Embryonic facial prominence (tissue), 1 donor: ENCODE data around the gene ECE1.
"Not testable (repeated sequence)": the region's sequence is repeated elsewhere in the genome, so short reads cannot be mapped to it uniquely, and the experiment has no call there.

Experiments
- DNase-seq: peaks from one replicate; pipeline ENCODE4 v3.0.0-alpha.2; 2016; ENCODE audit errors: extremely low spot score

ECE1 gene

DNA sequence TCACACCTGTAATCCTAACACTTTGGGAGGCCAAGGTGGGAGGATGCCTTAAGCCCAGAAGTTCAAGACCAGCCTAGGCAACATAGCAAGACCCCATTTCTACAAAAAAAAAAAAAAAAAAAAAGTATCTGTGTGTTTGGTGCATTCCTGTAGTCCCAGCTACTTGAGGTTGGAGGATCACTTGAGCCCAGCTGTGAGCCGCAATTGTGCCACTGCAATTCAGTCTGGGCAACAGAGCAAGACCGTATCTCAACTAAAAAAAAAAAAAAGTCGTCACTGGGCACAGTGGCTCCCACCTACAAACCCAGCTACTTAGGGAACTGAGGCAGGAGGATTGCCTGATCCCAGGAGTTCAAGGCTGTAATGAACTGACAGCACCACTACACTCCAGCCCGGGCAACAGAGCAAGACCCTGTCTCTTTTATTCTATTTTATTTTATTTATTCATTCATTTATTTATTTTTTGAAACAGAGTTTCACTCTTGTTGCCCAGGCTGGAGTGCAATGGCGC is 105.0 kb downstream of the ECE1 start:
- no peak for DNase-seq

- DNase-seq = no peak
Measured at GRCh38 chr1:21184276-21184675, 106.0 kb downstream of the ECE1 start.

- no peak for DNase-seq
Measured at GRCh38 chr1:21182181-21182731, 108.0 kb downstream of the ECE1 start.

GRCh38 chr1:21178271-21178670 is 112.0 kb downstream of the ECE1 start:
- not testable (repeated sequence) for DNase-seq

GRCh38 chr1:21176586-21177555 is 113.4 kb downstream of the ECE1 start, which contains the start of gene EIF4G3:
TSS of gene EIF4G3 (minus strand) at chr1:21176897. CDS start at chr1:21002742, 174,155 bp downstream.
- peak; percentile 96 for DNase-seq

DNA sequence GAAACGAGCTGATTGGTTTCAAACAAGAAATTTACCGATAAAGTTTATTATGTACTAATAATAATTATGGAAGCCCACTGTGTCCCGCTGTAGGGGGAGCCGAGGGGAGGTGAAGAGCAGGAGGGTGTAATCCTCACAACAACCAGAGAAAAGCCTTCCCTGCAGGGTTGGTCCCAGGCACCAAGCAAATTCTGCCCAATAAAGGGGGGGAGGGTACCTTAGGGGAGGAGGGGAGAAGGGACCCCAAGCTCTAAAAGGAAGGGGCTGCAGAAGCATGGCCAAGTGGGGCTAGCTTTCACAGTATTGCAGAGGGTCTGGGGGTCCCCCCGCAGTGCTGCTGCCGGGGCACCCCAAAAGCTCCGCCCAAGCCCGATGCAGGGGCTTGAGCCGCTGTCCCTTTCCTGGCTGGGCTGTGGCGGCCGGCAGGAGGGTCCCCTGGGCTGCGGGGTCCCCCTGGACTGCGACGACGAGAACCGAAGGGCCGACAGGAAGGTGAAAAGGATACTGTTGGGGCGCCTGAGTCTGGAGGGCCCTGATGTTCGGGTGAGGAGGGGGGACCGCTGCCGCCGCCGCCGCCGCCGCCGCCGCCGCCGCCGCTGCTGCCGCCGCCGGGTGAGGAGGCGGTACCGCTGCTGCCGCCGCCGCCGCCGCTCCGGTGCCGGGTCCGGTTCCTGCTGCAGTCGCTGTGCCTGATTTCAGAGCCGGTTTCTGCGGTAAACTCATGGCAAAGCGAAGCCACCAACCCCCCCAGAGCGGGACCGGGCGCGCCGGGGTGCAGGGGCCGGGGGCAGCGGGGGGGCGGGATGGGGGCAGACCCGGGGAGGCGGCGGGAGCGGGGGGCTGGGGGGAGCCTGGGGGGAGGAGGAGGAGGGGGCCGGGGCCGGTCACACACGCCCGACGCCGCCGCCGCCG is 114.3 kb downstream of the ECE1 start:
- DNase-seq = no peak

DNA sequence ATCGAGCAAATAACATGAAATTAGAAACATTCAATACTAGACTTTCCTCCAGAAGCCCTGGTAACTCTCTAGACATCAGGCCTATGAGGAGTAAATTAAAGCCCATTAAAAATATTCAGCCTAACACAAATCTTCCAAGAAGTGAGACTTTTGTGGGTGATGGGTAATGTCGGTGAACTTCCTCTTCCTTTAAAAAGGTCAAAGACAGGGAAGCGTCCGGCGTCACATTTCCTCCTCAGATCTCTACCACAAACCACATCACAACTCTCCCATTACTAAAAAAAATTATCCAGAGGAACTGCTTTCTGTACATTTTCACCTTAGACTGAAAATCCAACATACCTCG is 115.0 kb downstream of the ECE1 start:
- no peak for DNase-seq

DNA sequence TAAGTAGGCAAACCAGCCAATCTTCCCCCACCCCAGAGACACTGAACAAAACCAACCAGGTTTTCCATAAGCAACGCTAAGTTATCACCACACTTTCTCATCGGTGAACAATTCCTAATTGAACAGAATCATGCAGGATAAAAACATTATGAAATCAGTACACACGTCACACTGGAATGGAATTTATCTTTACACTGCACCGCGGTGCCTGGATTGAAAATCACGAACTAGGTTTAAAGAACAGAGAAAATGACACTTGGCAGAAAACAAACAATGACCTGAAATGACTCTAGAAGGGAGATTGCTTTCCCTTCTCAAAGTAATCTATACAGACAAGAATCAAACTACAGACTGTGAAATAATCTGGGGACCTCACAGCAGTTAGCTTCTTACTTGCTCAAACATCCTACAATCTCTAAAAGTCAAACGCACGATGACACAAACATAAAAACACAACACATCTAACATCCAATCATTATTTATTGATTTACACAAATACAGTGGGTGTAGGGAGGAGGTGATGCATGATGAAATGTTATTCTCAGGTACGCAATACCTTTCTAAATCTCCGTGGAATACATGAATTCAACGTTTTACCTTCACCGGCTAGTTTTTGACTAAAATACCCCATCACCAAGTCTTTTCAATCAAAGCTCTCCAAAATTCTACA is 115.5 kb downstream of the ECE1 start:
- DNase-seq = no peak

GRCh38 chr1:21174230-21174629 is 116.0 kb downstream of the ECE1 start:
- no peak for DNase-seq

- not testable (repeated sequence) for DNase-seq
Measured at GRCh38 chr1:21173096-21173495, 117.2 kb downstream of the ECE1 start.

GRCh38 chr1:21170837-21171236 is 119.4 kb downstream of the ECE1 start:
- not testable (repeated sequence) for DNase-seq

DNA sequence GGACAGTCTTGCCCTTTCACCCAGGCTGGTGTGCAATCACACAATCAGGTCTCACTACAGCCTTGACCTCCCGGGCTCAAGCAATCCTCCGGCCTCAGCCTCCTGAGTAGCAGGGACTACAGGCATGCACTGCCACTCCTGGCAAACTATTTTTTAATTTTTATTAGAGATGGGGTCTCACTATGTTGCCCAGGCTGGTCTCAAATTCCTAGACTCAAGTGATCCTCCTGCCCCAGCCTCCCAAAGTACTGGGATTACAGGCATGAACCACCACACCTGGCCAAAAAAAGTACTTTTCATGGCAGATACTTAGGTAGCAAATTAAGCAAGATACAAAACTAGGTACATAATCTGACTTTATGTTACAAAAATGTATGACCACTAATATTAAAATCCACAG is 121.8 kb downstream of the ECE1 start:
- DNase-seq = no peak
